SK-N-SH (cell line): ENCODE measurements around the gene SNRPD2. TPM values are rescaled to one million over a fixed set of nuclear protein-coding genes. Genes with fewer than 3 reads are reported as not detected.

Experiments used
- CTCF ChIA-PET: fragments of 300-600, 350-600 bp; formaldehyde crosslinking; extraction: SDS; loops from one replicate; lab custom pipeline; 2021; lab: Yijun Ruan, JAX
- POLR2A ChIA-PET: fragments of 350-600 bp; sonication (Branson Sonifier 250); formaldehyde crosslinking; extraction: SDS; loops from one replicate; lab custom pipeline; 2020; ENCODE audit warnings: antibody characterized with exemption, inconsistent platforms; lab: Yijun Ruan, JAX
- DNase-seq: peaks from one replicate; pipeline ENCODE4 v3.0.0; 2012
- H2AFZ ChIP-seq: fragments of 200-600 bp; sonication (generic); 2 replicates; pipeline ENCODE4 v1.8.1; 2016; ENCODE audit warnings: antibody characterized with exemption, mild to moderate bottlenecking, low read depth
- H3F3A ChIP-seq: fragments of 200-600 bp; sonication (generic); replicated peaks from 2 replicates; pipeline ENCODE3; 2016; ENCODE audit warnings: antibody characterized with exemption, mild to moderate bottlenecking; ENCODE audit not compliant: insufficient read depth
- H3K27ac ChIP-seq, 2 experiments: fragments of 200-500 bp in 1 of 2; fragments of 200-600 bp in 1 of 2; sonication (Bioruptor generic) in 1 of 2; sonication (generic), shearing (Covaris generic) in 1 of 2; 2 replicates each; pipeline versions ENCODE4 v1.5.1 to v1.6.1; 2014 to 2016; ENCODE audit warnings: low read depth in 2 of 2, inconsistent platforms in 1 of 2, low read length in 1 of 2, mild to moderate bottlenecking in 1 of 2, mixed read lengths in 1 of 2
- H3K27me3 ChIP-seq: fragments of 200-600 bp; sonication (generic), shearing (Covaris generic); 2 replicates; pipeline ENCODE4 v1.6.1; 2016; ENCODE audit warnings: mixed run types; ENCODE audit not compliant: insufficient read depth
- H3K36me3 ChIP-seq, 2 experiments: fragments of 200-500 bp in 1 of 2; fragments of 200-600 bp in 1 of 2; sonication (Bioruptor generic) in 1 of 2; sonication (generic) in 1 of 2; replicated peaks in 1 of 2; 2 replicates each; pipeline versions ENCODE3 to v1.5.1; 2014 to 2016; ENCODE audit warnings: low read length in 1 of 2, mild to moderate bottlenecking in 1 of 2; ENCODE audit not compliant: insufficient read depth in 2 of 2, control insufficient read depth in 1 of 2
- H3K4me1 ChIP-seq, 2 experiments: fragments of 200-500 bp in 1 of 2; fragments of 200-600 bp in 1 of 2; sonication (Bioruptor generic) in 1 of 2; sonication (generic), shearing (Covaris generic) in 1 of 2; 2 replicates each; pipeline versions ENCODE4 v1.5.1 to v1.6.1; 2014 to 2016; ENCODE audit warnings: low read depth in 1 of 2, low read length in 1 of 2, mixed run types in 1 of 2; ENCODE audit not compliant: insufficient read depth in 2 of 2, control insufficient read depth in 1 of 2
- H3K4me2 ChIP-seq: fragments of 200-600 bp; sonication (generic), shearing (Covaris generic); 2 replicates; pipeline ENCODE4 v1.6.1; 2017; ENCODE audit warnings: mixed run types
- H3K4me3 ChIP-seq, 2 experiments: fragments of 200-500 bp in 1 of 2; fragments of 200-600 bp in 1 of 2; sonication (Bioruptor generic) in 1 of 2; sonication (generic), shearing (Covaris generic) in 1 of 2; 2 replicates each; pipeline versions ENCODE4 v1.5.1 to v1.8.1; 2014 to 2016; ENCODE audit warnings: low read depth in 2 of 2, inconsistent platforms in 1 of 2, low read length in 1 of 2, mild to moderate bottlenecking in 1 of 2, mixed read lengths in 1 of 2, moderate library complexity in 1 of 2
- H3K79me2 ChIP-seq: fragments of 200-600 bp; sonication (generic); 2 replicates; pipeline ENCODE4 v1.8.1; 2017; ENCODE audit warnings: mild to moderate bottlenecking; ENCODE audit not compliant: insufficient read depth
- H3K9ac ChIP-seq: fragments of 200-600 bp; sonication (generic); 2 replicates; pipeline ENCODE4 v1.6.1; 2017; ENCODE audit warnings: mixed run types
- H3K9me2 ChIP-seq: fragments of 200-600 bp; sonication (generic); 2 replicates; pipeline ENCODE4 v1.6.1; 2017; ENCODE audit warnings: mixed run types
- H3K9me3 ChIP-seq: fragments of 200-600 bp; sonication (generic); 2 replicates; pipeline ENCODE4 v1.6.1; 2017; ENCODE audit warnings: mixed run types, mild to moderate bottlenecking, moderate library complexity
- H4K20me1 ChIP-seq: fragments of 200-600 bp; sonication (generic); 2 replicates; pipeline ENCODE4 v1.6.1; 2017; ENCODE audit warnings: mild to moderate bottlenecking, mixed run types; ENCODE audit not compliant: insufficient read depth
- CHD2 ChIP-seq: fragments of 150-350 bp; IDR thresholded peaks from 2 replicates; pipeline ENCODE4 v1.6.1; 2018; ENCODE audit warnings: low read length; ENCODE audit not compliant: partially characterized antibody
- ELF1 ChIP-seq: IDR thresholded peaks from 2 replicates; pipeline ENCODE4 v1.4.0; 2012
- EP300 ChIP-seq, 2 experiments: IDR thresholded peaks; 2 replicates each; pipeline versions ENCODE4 v1.4.0 to v1.6.1; 2012; ENCODE audit warnings: borderline replicate concordance in 1 of 2, low read depth in 1 of 2, low read length in 1 of 2
- FOSL2 ChIP-seq: IDR thresholded peaks from 2 replicates; pipeline ENCODE4 v1.4.0; 2012; ENCODE audit warnings: low read depth, mild to moderate bottlenecking, moderate library complexity, borderline replicate concordance
- FOXM1 ChIP-seq: IDR thresholded peaks from 2 replicates; pipeline ENCODE4 v1.4.0; 2012; ENCODE audit warnings: low read depth, mild to moderate bottlenecking
- GABPA ChIP-seq: IDR thresholded peaks from 2 replicates; pipeline ENCODE4 v1.4.0; 2012; ENCODE audit warnings: low read depth, mild to moderate bottlenecking
- MXI1 ChIP-seq: IDR thresholded peaks from 2 replicates; pipeline ENCODE4 v1.6.1; 2012; ENCODE audit warnings: mild to moderate bottlenecking, low read depth, low read length, improper control_type of control experiment
- NFIC ChIP-seq: IDR thresholded peaks from 2 replicates; pipeline ENCODE4 v1.4.0; 2012; ENCODE audit warnings: borderline replicate concordance
- NRF1 ChIP-seq: IDR thresholded peaks from 2 replicates; pipeline ENCODE4 v1.6.1; 2012; ENCODE audit warnings: low read depth, mild to moderate bottlenecking, low read length
- PBX3 ChIP-seq: IDR thresholded peaks from 2 replicates; pipeline ENCODE4; 2012
- POLR2AphosphoS5 ChIP-seq: IDR thresholded peaks from 2 replicates; pipeline ENCODE4 v1.6.1; 2012; ENCODE audit warnings: low read depth, low read length
- RAD21 ChIP-seq: IDR thresholded peaks from 2 replicates; pipeline ENCODE4 v1.6.1; 2012; ENCODE audit warnings: mild to moderate bottlenecking, low read length
- RFX5 ChIP-seq: IDR thresholded peaks from 2 replicates; pipeline ENCODE4 v1.6.1; 2012; ENCODE audit warnings: mild to moderate bottlenecking, improper control_type of control experiment, low read length
- RXRA ChIP-seq: IDR thresholded peaks from 2 replicates; pipeline ENCODE4 v1.4.0; 2012; ENCODE audit warnings: low read depth, mild to moderate bottlenecking, borderline replicate concordance
- SMC3 ChIP-seq: IDR thresholded peaks from 2 replicates; pipeline ENCODE4 v1.6.1; 2012; ENCODE audit warnings: low read depth, low read length, improper control_type of control experiment
- TAF1 ChIP-seq: IDR thresholded peaks from 2 replicates; pipeline ENCODE4 v1.6.1; 2012; ENCODE audit warnings: low read depth, mild to moderate bottlenecking, low read length, moderate library complexity, borderline replicate concordance
- TEAD4 ChIP-seq: IDR thresholded peaks from 2 replicates; pipeline ENCODE4 v1.4.0; 2012; ENCODE audit warnings: mild to moderate bottlenecking, borderline replicate concordance; ENCODE audit not compliant: insufficient read depth
- USF2 ChIP-seq: fragments of 150-350 bp; IDR thresholded peaks from 2 replicates; pipeline ENCODE4 v1.6.1; 2017; ENCODE audit warnings: antibody characterized with exemption, low read length, low read depth, borderline replicate concordance
- ZBTB33 ChIP-seq: IDR thresholded peaks from 2 replicates; pipeline ENCODE4 v1.4.0; 2012; ENCODE audit warnings: low read depth, borderline replicate concordance
- WGBS: methylation state at CpG from one replicate; pipeline ENCODE4 v1.1.6; 2017; ENCODE audit warnings: low lambda C conversion rate; 5-methylcytosine and 5-hydroxymethylcytosine counted together
- polyA plus RNA-seq, 3 experiments: library from polyadenylated mRNA; depleted of rRNA; stranded (reverse); fragments of >200 nt; gene quantifications; 2 replicates each; pipeline ENCODE4 v1.2.3, GENCODE V29; 2012

The SNRPD2 gene
- polyA plus RNA-seq, 1 of the 3 experiments (the other 2 are of a cell fraction), result 1,248 TPM

- TF ChIP-seq RAD21 (no peak), POLR2AphosphoS5 (no peak), TAF1 (no peak), CHD2 (no peak), RXRA (no peak), MXI1 (no peak)
Measured at GRCh38 chr19:45641274-45642105, 50.3 kb downstream of the SNRPD2 start (continued).

- Histone ChIP-seq H3K4me1 (peaks cover 6 to 14% of the 10 kb centered on the region in 2 experiments; a peak in 1 of 4 replicates), H3K4me3 (no peak overlapping the region), H4K20me1 (no peaks in the 10 kb centered on the region), H3K27me3 (no peaks in the 10 kb centered on the region), H3K4me2 (no peak overlapping the region), H3K79me2 (no peaks in the 10 kb centered on the region), H3K27ac (no peak overlapping the region), H2AFZ (no peak overlapping the region), H3K9me3 (no peaks in the 10 kb centered on the region), H3F3A (peaks cover 16% of the 10 kb centered on the region), H3K36me3 (no peaks in the 10 kb centered on the region), H3K9me2 (no peaks in the 10 kb centered on the region), H3K9ac (no peak overlapping the region)
- CTCF ChIA-PET, result interaction anchor here (1.4 to 5.4 kb wide), 3 partner anchors 35 to 50 kb away, joined by 4 to 53 read pairs (median 49); no protein-coding TSS in a partner anchor
- no peak for DNase-seq
- POLR2A ChIA-PET, result no interaction called here
- TF ChIP-seq MXI1 (no peak), NRF1 (no peak), RFX5 (no peak), EP300 (IDR thresholded peaks at IDR 0.05; ENCODE audit: borderline replicate concordance in 1 of 2, low read depth in 1 of 2, low read length in 1 of 2) (no peak)
- 92% methylated on average over 17 of the region's 17 CpGs for WGBS
Measured at GRCh38 chr19:45640849-45641273, 50.9 kb downstream of the SNRPD2 start.

GRCh38 chr19:45638930-45639729, 52.6 kb downstream of the SNRPD2 start, which contains the start of gene EML2:
Gene EML2, minus strand, starts transcription at chr19:45639397. Its CDS starts 21 bp downstream, at chr19:45639376.
- no peaks in the 10 kb centered on the region for H3K36me3 ChIP-seq
- H3K9me3 ChIP-seq, result no peaks in the 10 kb centered on the region
- DNase-seq, result peak; percentile 15
- H3K27me3 ChIP-seq, result no peaks in the 10 kb centered on the region
- ChIA-PET CTCF (interaction anchor here (0.9 to 1.2 kb wide), 2 partner anchors 20 to 153 kb away, joined by 3 read pairs; no protein-coding TSS in a partner anchor), POLR2A (no interaction called here)
- peaks cover 15% of the 10 kb centered on the region for H3F3A ChIP-seq
- no peaks in the 10 kb centered on the region for H3K79me2 ChIP-seq
- H2AFZ ChIP-seq, result no peak within 1 kb of the TSS
- no peak within 1 kb of the TSS for H3K4me2 ChIP-seq
- peaks cover 0 to 5% of the 10 kb centered on the region in 2 experiments; a peak in 1 of 4 replicates for H3K4me1 ChIP-seq
- WGBS, result 76% methylated on average over 38 of the region's 52 CpGs
- no peaks in the 10 kb centered on the region for H4K20me1 ChIP-seq
- H3K27ac ChIP-seq, result no peak within 1 kb of the TSS
- H3K9ac ChIP-seq, result no peak within 1 kb of the TSS
- H3K4me3 ChIP-seq, result no peak within 1 kb of the TSS
- no peaks in the 10 kb centered on the region for H3K9me2 ChIP-seq
- no peak for TF ChIP-seq ELF1
- TF ChIP-seq EP300 (IDR thresholded peaks at IDR 0.05; ENCODE audit: borderline replicate concordance in 1 of 2, low read depth in 1 of 2, low read length in 1 of 2), result no peak
- no peak for TF ChIP-seq USF2
- TF ChIP-seq FOXM1, result no peak
- TF ChIP-seq NRF1, result no peak
- no peak for TF ChIP-seq SMC3
- TF ChIP-seq GABPA, result no peak
- TF ChIP-seq NFIC, result no peak
- no peak for TF ChIP-seq TEAD4
- no peak for TF ChIP-seq FOSL2
- TF ChIP-seq PBX3, result no peak
- no peak for TF ChIP-seq RXRA
- no peak for TF ChIP-seq TAF1
- no peak for TF ChIP-seq RFX5
- no peak for TF ChIP-seq POLR2AphosphoS5
- TF ChIP-seq ZBTB33, result no peak
